ENCODE results near the gene GPR135.

GPR135 gene

DNA sequence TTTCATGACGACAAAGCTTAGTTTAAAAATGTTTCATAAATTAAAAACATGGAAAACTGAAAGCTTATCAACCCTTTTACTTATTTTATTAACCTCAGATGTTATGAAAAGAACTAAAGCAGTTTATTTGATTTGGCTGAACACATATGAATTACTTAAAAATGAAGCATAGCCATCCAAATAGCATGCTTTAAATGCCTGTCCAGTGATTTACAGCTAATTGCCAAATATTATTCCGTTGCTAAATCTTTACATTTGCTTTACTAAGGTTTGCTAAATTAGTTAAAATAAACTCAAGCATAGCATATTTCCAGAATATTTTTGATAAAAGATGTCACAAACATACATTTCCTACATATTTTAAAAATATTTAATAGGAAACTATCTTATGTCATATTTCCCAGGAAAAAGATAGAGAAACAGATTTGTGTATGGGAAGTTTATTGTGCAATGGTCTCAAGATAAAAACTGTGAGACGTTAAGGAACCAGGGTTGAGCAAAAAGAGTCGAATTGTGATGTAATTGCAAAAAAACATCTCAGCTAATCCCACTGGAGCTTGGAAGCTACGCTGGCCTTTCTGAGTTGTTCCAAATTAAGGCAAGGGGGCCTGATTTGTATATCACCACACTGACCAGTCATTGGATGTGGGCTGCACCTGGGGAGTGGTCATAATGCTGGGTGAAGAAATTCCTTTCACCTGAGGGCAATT is 25.8 kb downstream of the GPR135 start:
- TF ChIP-seq, protein P1, sequence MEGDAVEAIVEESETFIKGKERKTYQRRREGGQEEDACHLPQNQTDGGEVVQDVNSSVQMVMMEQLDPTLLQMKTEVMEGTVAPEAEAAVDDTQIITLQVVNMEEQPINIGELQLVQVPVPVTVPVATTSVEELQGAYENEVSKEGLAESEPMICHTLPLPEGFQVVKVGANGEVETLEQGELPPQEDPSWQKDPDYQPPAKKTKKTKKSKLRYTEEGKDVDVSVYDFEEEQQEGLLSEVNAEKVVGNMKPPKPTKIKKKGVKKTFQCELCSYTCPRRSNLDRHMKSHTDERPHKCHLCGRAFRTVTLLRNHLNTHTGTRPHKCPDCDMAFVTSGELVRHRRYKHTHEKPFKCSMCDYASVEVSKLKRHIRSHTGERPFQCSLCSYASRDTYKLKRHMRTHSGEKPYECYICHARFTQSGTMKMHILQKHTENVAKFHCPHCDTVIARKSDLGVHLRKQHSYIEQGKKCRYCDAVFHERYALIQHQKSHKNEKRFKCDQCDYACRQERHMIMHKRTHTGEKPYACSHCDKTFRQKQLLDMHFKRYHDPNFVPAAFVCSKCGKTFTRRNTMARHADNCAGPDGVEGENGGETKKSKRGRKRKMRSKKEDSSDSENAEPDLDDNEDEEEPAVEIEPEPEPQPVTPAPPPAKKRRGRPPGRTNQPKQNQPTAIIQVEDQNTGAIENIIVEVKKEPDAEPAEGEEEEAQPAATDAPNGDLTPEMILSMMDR (conservative IDR thresholded peaks at IDR 0.05; ENCODE audit: control insufficient read depth, insufficient read depth, low read depth, low read length), result no peak
- no peak overlapping the region for H3K4me3 ChIP-seq (ENCODE audit: control insufficient read depth, low read depth, low read length)
- peak; percentile 78 for DNase-seq (ENCODE audit: low read depth)

DNA sequence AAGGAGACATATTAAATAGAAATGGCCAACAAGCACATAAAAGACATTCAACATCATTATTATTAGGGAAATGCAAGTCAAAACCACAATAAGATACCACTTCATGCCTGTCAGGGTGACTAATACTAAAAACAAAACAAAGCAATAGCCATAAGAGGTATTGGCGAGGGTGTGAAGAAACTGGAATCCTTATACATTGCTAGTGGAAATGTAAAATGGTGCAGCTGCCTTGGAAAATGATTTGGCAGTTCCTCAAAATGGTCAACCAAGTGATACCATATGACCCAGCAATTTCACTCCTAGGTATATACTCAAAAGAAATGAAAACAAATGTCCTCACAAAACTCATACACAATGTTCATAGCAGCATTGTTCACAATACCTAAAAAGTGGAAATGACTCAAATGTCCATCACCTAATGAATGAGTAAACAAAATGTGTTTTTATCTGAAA is 27.0 kb downstream of the GPR135 start:
- TF ChIP-seq, protein P1 (conservative IDR thresholded peaks at IDR 0.05; ENCODE audit: control insufficient read depth, insufficient read depth, low read depth, low read length), result no peak
- DNase-seq (ENCODE audit: low read depth), result peak; percentile 88
- no peak overlapping the region for H3K4me3 ChIP-seq (ENCODE audit: control insufficient read depth, low read depth, low read length)

GRCh38 chr14:59435987-59436386 is 29.2 kb downstream of the GPR135 start:
- TF ChIP-seq, protein P1 (conservative IDR thresholded peaks at IDR 0.05; ENCODE audit: control insufficient read depth, insufficient read depth, low read depth, low read length), result no peak
- H3K4me3 ChIP-seq (ENCODE audit: control insufficient read depth, low read depth, low read length), result no peak overlapping the region
- DNase-seq (ENCODE audit: low read depth), result no peak

DNA sequence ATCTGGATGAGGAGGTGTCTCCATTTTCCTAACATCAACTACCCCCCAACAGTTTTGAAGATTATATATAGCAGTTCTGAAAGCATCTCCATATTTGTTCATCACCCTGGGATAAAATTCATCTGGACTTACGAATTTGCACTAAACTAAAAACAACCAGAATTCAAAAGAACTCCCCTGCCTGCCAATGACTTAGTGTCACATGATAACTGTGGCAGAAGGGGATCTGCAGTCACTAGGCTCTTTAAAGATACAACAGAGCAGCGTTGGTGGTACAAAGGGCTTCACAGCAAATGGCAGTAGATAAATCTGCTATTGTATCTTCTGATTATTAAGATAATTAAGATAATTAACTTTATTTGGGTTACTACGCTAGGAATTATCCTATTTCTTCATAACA is 30.1 kb downstream of the GPR135 start:
- no peak for DNase-seq (ENCODE audit: low read depth)
- no peak overlapping the region for H3K4me3 ChIP-seq (ENCODE audit: control insufficient read depth, low read depth, low read length)
- TF ChIP-seq, protein P1 (conservative IDR thresholded peaks at IDR 0.05; ENCODE audit: control insufficient read depth, insufficient read depth, low read depth, low read length), result no peak

- no peak for DNase-seq (ENCODE audit: low read depth)
- H3K4me3 ChIP-seq (ENCODE audit: control insufficient read depth, low read depth, low read length), result no peak overlapping the region
- TF ChIP-seq, protein P1 (conservative IDR thresholded peaks at IDR 0.05; ENCODE audit: control insufficient read depth, insufficient read depth, low read depth, low read length), result no peak
Measured at GRCh38 chr14:59429790-59430189, 35.4 kb downstream of the GPR135 start.

- no peak overlapping the region for H3K4me3 ChIP-seq (ENCODE audit: control insufficient read depth, low read depth, low read length)
- TF ChIP-seq, protein P1 (conservative IDR thresholded peaks at IDR 0.05; ENCODE audit: control insufficient read depth, insufficient read depth, low read depth, low read length), result peak; percentile 33
- DNase-seq (ENCODE audit: low read depth), result peak; percentile 94
Measured at GRCh38 chr14:59428581-59429012, 36.6 kb downstream of the GPR135 start.

Measured in fibroblast of mammary gland (primary cell).